Peyer's patch (tissue), 4 donors: ENCODE measurements around the gene RCOR1.

ENCODE experiments used
- CTCF ChIP-seq, 6 experiments: fragments of 450-650 bp in 4 of 6; fragments of 200-600 bp in 2 of 6; sonication (generic) in 1 of 6; IDR thresholded peaks; one replicate each; pipeline ENCODE4 v1.5.1; 2017 to 2019; ENCODE audit warnings: antibody characterized with exemption in 6 of 6, mild to moderate bottlenecking in 3 of 6, moderate library complexity in 1 of 6
- POLR2A ChIP-seq, 2 donors: fragments of 450-650 bp; IDR thresholded peaks; one replicate each; pipeline ENCODE4 v1.5.1; 2017; ENCODE audit warnings: antibody characterized with exemption in 2 of 2, mild to moderate bottlenecking in 2 of 2, moderate library complexity in 2 of 2

- TF ChIP-seq CTCF (IDR thresholded peaks at IDR 0.05): no peak
- no peak for TF ChIP-seq POLR2A (IDR thresholded peaks at IDR 0.05)
Measured at GRCh38 chr14:102571478-102572042, 20.9 kb upstream of the RCOR1 start.
